ENCODE results near the gene PNMA1. TPM values are rescaled to one million over a fixed set of nuclear protein-coding genes. Genes with fewer than 3 reads are reported as not detected.

The PNMA1 gene
- total RNA-seq, 2 experiments from 2014 or later = 6.0 to 14.5 TPM

DNA sequence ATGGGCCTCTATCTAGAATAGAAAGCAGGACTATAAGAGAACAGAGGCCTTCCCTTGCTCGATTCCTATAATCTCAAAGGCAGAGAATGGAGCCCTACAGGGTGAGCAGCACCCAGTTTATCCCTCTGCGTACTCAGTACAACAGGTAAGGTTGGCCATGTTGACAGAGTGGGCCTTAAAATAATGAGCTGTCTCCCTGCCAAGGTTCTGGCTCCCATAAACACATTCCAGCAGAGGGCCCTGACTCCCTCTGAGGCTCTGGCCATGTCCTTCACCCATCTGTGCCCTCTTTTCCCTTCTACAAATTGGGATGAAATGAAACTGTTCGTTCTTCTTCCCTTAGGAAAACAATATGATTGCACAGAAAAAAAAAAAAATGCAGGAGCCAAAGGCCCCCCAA, 16.9 kb upstream of the PNMA1 start:
- no peak overlapping the region for H3K4me2 ChIP-seq (ENCODE audit: low read length)
- TF ChIP-seq EZH2phosphoT487 (IDR thresholded peaks at IDR 0.05; ENCODE audit: borderline replicate concordance, low read depth, low read length) (no peak), CTCF (conservative IDR thresholded peaks at IDR 0.05; ENCODE audit: low read length) (no peak)
- POLR2A ChIA-PET = interaction anchor here (1.4 kb wide), 1 partner anchor 40 kb away, joined by 5 read pairs; no protein-coding TSS in a partner anchor
- CTCF ChIA-PET (ENCODE audit: unreplicated experiment) = interaction anchor here (0.6 to 1.3 kb wide), 3 partner anchors 18 to 58 kb away, joined by 3 to 6 read pairs (median 3); no protein-coding TSS in a partner anchor
- intact Hi-C loops (cut with micrococcal nuclease; ENCODE audit: unreplicated experiment) = no loop called here
- H4K20me1 ChIP-seq (ENCODE audit: insufficient read depth, low read length) = 0 out of 2 replicates have a peak, but pooled peaks cover 7% of the 10 kb centered on the region
- H3K27ac ChIP-seq (ENCODE audit: low read depth, low read length, poor library complexity, severe bottlenecking) = no peak overlapping the region
- H2AFZ ChIP-seq (ENCODE audit: low read length) = no peak overlapping the region
- peaks cover 9% of the 10 kb centered on the region for H3K4me1 ChIP-seq (ENCODE audit: insufficient read depth, low read length, poor library complexity, severe bottlenecking)
- H3K79me2 ChIP-seq (ENCODE audit: insufficient read depth, low read depth, low read length) = peaks cover 30% of the 10 kb centered on the region; the same call in 1 of the 2 replicates
- no peak for DNase-seq (ENCODE audit: low spot score)
- peaks cover 93% of the 10 kb centered on the region for H3K36me3 ChIP-seq (ENCODE audit: insufficient read depth, low read length)
- BruUV-seq (replicated peaks) = no TSS peak
- H3K9me2 ChIP-seq (ENCODE audit: insufficient read depth, low read length) = no peaks in the 10 kb centered on the region
- H3K9me3 ChIP-seq (ENCODE audit: low read length) = no peaks in the 10 kb centered on the region
- H3K4me3 ChIP-seq (ENCODE audit: low read depth, low read length, poor library complexity, severe bottlenecking) = no peak overlapping the region

DNA sequence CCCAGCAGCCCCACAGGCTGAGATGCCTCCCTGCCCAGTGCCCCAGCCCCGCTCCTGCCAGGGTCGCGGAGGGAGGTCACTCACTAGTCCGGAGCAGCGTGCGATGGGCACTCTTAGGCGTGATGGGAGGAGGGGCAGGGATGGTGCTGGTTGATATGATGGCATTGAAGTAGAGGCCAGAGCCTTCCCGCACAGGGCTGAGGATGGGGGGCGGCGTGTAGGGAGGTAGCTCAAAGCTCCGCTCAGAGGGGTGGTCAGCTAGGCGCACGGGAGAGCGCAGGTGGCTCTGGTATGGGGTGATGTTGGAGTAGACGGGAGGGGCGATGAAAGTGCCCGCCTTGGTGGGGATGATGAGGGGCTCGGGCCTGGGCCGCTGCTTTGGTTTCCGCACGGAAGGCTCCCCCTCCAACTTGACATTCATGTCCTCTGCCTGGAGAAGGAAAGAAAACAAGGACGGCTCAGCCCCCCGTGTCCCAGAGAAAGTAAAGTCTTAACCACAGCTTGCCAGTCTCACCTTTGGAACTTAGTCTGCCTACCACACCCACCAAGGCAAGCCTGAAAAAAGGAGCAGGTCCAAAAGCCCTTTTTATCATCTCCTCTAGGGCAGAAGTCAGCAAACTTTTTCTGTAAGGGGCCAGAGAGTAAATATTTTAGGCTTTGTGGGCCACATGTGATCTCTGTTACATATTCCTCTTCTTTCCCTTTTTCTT, 15.5 kb upstream of the PNMA1 start:
- Histone ChIP-seq H3K4me1 (ENCODE audit: insufficient read depth, low read length, poor library complexity, severe bottlenecking) (peaks cover 9% of the 10 kb centered on the region), H3K9me2 (ENCODE audit: insufficient read depth, low read length) (no peaks in the 10 kb centered on the region), H3K4me3 (ENCODE audit: low read depth, low read length, poor library complexity, severe bottlenecking) (no peak overlapping the region), H2AFZ (ENCODE audit: low read length) (no peak overlapping the region), H3K36me3 (ENCODE audit: insufficient read depth, low read length) (peaks cover 94% of the 10 kb centered on the region), H3K9me3 (ENCODE audit: low read length) (no peaks in the 10 kb centered on the region), H3K4me2 (ENCODE audit: low read length) (no peak overlapping the region), H3K27ac (ENCODE audit: low read depth, low read length, poor library complexity, severe bottlenecking) (peak overlapping the region; percentile 34), H4K20me1 (ENCODE audit: insufficient read depth, low read length) (0 out of 2 replicates have a peak, but pooled peaks cover 5% of the 10 kb centered on the region), H3K79me2 (ENCODE audit: insufficient read depth, low read depth, low read length) (peaks cover 20% of the 10 kb centered on the region; the same call in 1 of the 2 replicates)
- no peak for TF ChIP-seq EZH2phosphoT487 (IDR thresholded peaks at IDR 0.05; ENCODE audit: borderline replicate concordance, low read depth, low read length)
- no peak for TF ChIP-seq CTCF (conservative IDR thresholded peaks at IDR 0.05; ENCODE audit: low read length)
- no peak for DNase-seq (ENCODE audit: low spot score)
- intact Hi-C loops (cut with micrococcal nuclease; ENCODE audit: unreplicated experiment) = no loop called here
- no TSS peak for BruUV-seq (replicated peaks)
- CTCF ChIA-PET (ENCODE audit: unreplicated experiment) = interaction anchor here (0.5 to 1.5 kb wide), 7 partner anchors 14 to 109 kb away, joined by 3 to 12 read pairs (median 6); no protein-coding TSS in a partner anchor
- POLR2A ChIA-PET = interaction anchor here (0.5 to 0.8 kb wide), 2 partner anchors 58 to 222 kb away, joined by 3 to 5 read pairs; no protein-coding TSS in a partner anchor
